Measurements from ENCODE around the gene CETP. TPM values are rescaled to one million over a fixed set of nuclear protein-coding genes. Genes with fewer than 3 reads are reported as not detected.
A peak's percentile ranks its signal among the peaks of the same experiment; 100 is the strongest.
"Not testable (repeated sequence)": the region's sequence is repeated elsewhere in the genome, so short reads cannot be mapped to it uniquely, and the experiment has no call there.

CETP gene
- polyA plus RNA-seq, 1 experiment, result 0.09 TPM

GRCh38 chr16:56985288-56985961 lies 23.7 kb downstream of the CETP start:
- ChIA-PET POLR2A (interaction anchor here (1.0 kb wide), 1 partner anchor 21 kb away, joined by 3 read pairs; no protein-coding TSS in a partner anchor), CTCF (interaction anchor here (1.0 kb wide), 1 partner anchor 12 kb away, joined by 3 read pairs; no protein-coding TSS in a partner anchor)
- Histone ChIP-seq H3K9me3 (ENCODE audit: control insufficient read depth, insufficient read depth, low read length) (no peaks in the 10 kb centered on the region; the same call in 1 of the 2 replicates), H3K27ac (ENCODE audit: low read depth, low read length) (peak overlapping the region; percentile 66), H3K4me3 (ENCODE audit: low read depth, low read length) (no peak overlapping the region), H3K27me3 (ENCODE audit: control insufficient read depth, insufficient read depth, low read length) (no peaks in the 10 kb centered on the region)
- no peak for TF ChIP-seq CTCF (IDR thresholded peaks at IDR 0.05; ENCODE audit: low read depth, low read length)
- DNase-seq (ENCODE audit: low read depth, low spot score), result peak; percentile 48

DNA sequence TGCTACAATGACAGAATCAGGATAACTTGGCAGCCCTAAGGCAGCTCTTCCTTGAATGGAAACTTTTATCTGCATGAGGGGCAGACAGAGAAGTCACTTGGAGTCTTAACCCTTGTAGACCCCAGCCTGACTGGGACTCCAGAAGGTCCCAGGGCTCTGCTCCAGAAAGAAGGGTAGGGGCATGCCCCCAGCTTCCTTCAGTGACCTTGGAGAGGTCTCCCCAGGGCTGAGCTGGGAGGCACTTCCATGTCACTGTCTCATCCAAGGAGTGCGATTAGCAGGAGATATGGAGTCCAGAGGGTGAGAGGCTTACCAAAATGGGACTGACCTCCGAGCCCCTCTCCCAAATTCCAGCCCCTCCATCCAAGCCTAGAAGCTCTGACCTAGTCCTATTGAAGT lies 24.2 kb downstream of the CETP start:
- Histone ChIP-seq H3K27me3 (ENCODE audit: control insufficient read depth, insufficient read depth, low read length) (no peaks in the 10 kb centered on the region), H3K9me3 (ENCODE audit: control insufficient read depth, insufficient read depth, low read length) (no peaks in the 10 kb centered on the region; the same call in 1 of the 2 replicates), H3K27ac (ENCODE audit: low read depth, low read length) (peak overlapping the region; percentile 48), H3K4me3 (ENCODE audit: low read depth, low read length) (no peak overlapping the region)
- no peak for DNase-seq (ENCODE audit: low read depth, low spot score)
- CTCF ChIA-PET, result interaction anchor here (1.0 kb wide), 1 partner anchor 12 kb away, joined by 3 read pairs; no protein-coding TSS in a partner anchor
- POLR2A ChIA-PET, result interaction anchor here (1.0 kb wide), 1 partner anchor 21 kb away, joined by 3 read pairs; no protein-coding TSS in a partner anchor
- no peak for TF ChIP-seq CTCF (IDR thresholded peaks at IDR 0.05; ENCODE audit: low read depth, low read length)

DNA sequence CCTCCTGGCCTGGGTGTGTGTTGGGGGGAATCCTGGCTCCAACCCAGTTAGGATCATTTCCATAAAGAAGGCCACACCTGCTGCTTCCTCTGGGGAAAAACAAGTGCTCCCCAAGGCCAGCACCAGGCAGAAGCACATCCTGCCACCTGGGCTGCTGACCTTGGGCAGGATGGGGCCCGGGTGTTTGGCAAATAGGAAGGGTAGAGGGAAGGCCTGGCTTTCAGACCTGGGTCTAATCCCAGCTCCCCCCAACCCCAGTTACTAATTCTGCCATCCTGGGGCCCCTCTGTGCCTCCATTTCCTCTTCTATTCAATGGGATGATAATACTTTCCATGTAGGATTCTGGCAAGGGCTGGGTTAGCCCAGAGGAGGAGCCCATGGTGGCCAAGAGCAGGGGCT lies 24.6 kb downstream of the CETP start:
- no peak for DNase-seq (ENCODE audit: low read depth, low spot score)
- Histone ChIP-seq H3K27me3 (ENCODE audit: control insufficient read depth, insufficient read depth, low read length) (no peaks in the 10 kb centered on the region), H3K27ac (ENCODE audit: low read depth, low read length) (peak overlapping the region; percentile 48), H3K9me3 (ENCODE audit: control insufficient read depth, insufficient read depth, low read length) (no peaks in the 10 kb centered on the region; the same call in 1 of the 2 replicates), H3K4me3 (ENCODE audit: low read depth, low read length) (no peak overlapping the region)
- POLR2A ChIA-PET, result interaction anchor here (1.0 kb wide), 1 partner anchor 22 kb away, joined by 3 read pairs; no protein-coding TSS in a partner anchor
- TF ChIP-seq CTCF (IDR thresholded peaks at IDR 0.05; ENCODE audit: low read depth, low read length), result no peak
- CTCF ChIA-PET, result no interaction called here

DNA sequence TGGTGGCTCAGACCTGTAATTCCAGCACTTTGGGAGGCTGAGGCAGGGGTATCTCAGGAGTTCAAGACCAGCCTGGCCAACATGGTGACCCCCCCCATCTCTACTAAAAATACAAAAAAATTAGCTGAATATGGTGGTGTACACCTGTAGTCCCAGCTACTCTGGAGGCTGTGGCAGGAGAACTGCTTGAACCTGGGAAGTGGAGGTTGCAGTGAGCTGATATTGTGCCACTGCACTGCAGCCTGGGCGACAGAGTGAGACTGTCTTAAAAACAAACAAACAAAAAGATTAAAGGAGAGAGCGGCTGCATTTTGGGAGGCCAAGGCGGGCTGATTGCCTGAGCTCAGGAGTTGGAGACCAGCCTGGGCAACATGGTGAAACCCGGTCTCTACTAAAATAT lies 25.2 kb downstream of the CETP start:
- DNase-seq (ENCODE audit: low read depth, low spot score); H3K4me3 ChIP-seq (ENCODE audit: low read depth, low read length); H3K9me3 ChIP-seq (ENCODE audit: control insufficient read depth, insufficient read depth, low read length); H3K27me3 ChIP-seq (ENCODE audit: control insufficient read depth, insufficient read depth, low read length); POLR2A ChIA-PET; H3K27ac ChIP-seq (ENCODE audit: low read depth, low read length): not testable (repeated sequence)
- CTCF ChIA-PET, result interaction anchor here (1.0 kb wide), 1 partner anchor 120 kb away, joined by 3 read pairs; no protein-coding TSS in a partner anchor

DNA sequence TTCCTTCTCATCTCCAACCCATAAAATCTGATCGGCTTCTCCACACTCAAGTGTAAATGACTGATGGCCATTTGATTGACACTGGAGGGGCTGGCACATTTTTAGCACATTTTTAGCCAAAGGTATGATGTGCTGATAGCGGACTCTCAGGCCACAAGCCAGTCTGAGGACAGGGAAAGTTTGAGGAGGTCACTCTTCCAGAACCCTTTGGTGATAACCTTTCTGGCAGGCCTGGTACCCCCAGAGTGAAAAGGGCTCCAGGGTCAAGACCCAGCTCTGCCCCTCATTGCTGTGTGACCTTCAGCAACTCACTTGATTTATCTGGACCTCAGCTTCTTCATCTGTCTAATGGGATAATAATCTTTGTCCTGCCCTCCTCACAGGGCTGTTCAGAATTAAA lies 25.9 kb downstream of the CETP start:
- Histone ChIP-seq H3K4me3 (ENCODE audit: low read depth, low read length) (no peak overlapping the region), H3K27ac (ENCODE audit: low read depth, low read length) (no peak overlapping the region), H3K27me3 (ENCODE audit: control insufficient read depth, insufficient read depth, low read length) (no peaks in the 10 kb centered on the region), H3K9me3 (ENCODE audit: control insufficient read depth, insufficient read depth, low read length) (no peaks in the 10 kb centered on the region; the same call in 1 of the 2 replicates)
- POLR2A ChIA-PET, result no interaction called here
- CTCF ChIA-PET, result interaction anchor here (1.0 kb wide), 1 partner anchor 121 kb away, joined by 3 read pairs; no protein-coding TSS in a partner anchor
- no peak for DNase-seq (ENCODE audit: low read depth, low spot score)
- no peak for TF ChIP-seq CTCF (IDR thresholded peaks at IDR 0.05; ENCODE audit: low read depth, low read length)
